HepG2 (cell line): ENCODE measurements around the gene TDRD10. TPM values are rescaled to one million over a fixed set of nuclear protein-coding genes. Genes with fewer than 3 reads are reported as not detected.

Experiments
- BCL6 ChIP-seq: IDR thresholded peaks from 2 replicates; pipeline ENCODE4 v1.6.1; 2016; ENCODE audit warnings: missing genetic modification reagents, missing compliant biosample characterization
- CBFB ChIP-seq: sonication (generic); formaldehyde crosslinking; IDR thresholded peaks from 2 replicates; pipeline ENCODE4 v1.4.0; 2020; ENCODE audit warnings: missing genetic modification reagents
- CBX2 ChIP-seq, 2 experiments: fragments of 200-600 bp in 1 of 2; sonication (generic); formaldehyde crosslinking in 1 of 2; IDR thresholded peaks; 2 replicates each; pipeline versions ENCODE4 v1.7.0 to v1.8.1; 2018 to 2022; ENCODE audit warnings: low read depth in 2 of 2, low read length in 1 of 2, mild to moderate bottlenecking in 1 of 2, missing genetic modification reagents in 1 of 2
- CCAR2 ChIP-seq: fragments of 200-400 bp; formaldehyde crosslinking; optimal IDR thresholded peaks from 2 replicates; pipeline ENCODE3; 2018; ENCODE audit warnings: low read depth, mild to moderate bottlenecking, low read length, moderate library complexity
- HNF4G ChIP-seq, 2 experiments: sonication (generic) in 1 of 2; formaldehyde crosslinking in 1 of 2; IDR thresholded peaks; 2 replicates each; pipeline versions ENCODE4 v1.4.0 to v1.6.1; 2011 to 2020; ENCODE audit warnings: borderline replicate concordance in 2 of 2, low read depth in 2 of 2, mild to moderate bottlenecking in 2 of 2, low read length in 1 of 2, missing genetic modification reagents in 1 of 2, moderate library complexity in 1 of 2
- HOMEZ ChIP-seq: IDR thresholded peaks from 2 replicates; pipeline ENCODE4 v1.6.1; 2016; ENCODE audit warnings: low read depth
- MLX ChIP-seq: IDR thresholded peaks from 2 replicates; pipeline ENCODE4 v1.6.1; 2016
- NFIB ChIP-seq: sonication (generic); formaldehyde crosslinking; IDR thresholded peaks from 2 replicates; pipeline ENCODE4 v1.9.0; 2021; ENCODE audit warnings: missing genetic modification reagents, mild to moderate bottlenecking, borderline replicate concordance
- THAP8 ChIP-seq: sonication (generic); formaldehyde crosslinking; IDR thresholded peaks from 2 replicates; pipeline ENCODE4 v1.5.1; 2020; ENCODE audit warnings: missing genetic modification reagents, mild to moderate bottlenecking, borderline replicate concordance
- XBP1 ChIP-seq: sonication (generic); formaldehyde crosslinking; IDR thresholded peaks from 2 replicates; pipeline ENCODE4 v1.5.0; 2020; ENCODE audit warnings: missing genetic modification reagents
- YEATS2 ChIP-seq: sonication (generic); formaldehyde crosslinking; IDR thresholded peaks from 2 replicates; pipeline ENCODE4 v1.4.0; 2020; ENCODE audit warnings: missing genetic modification reagents, borderline replicate concordance
- ZBTB37 ChIP-seq: sonication (generic); formaldehyde crosslinking; IDR thresholded peaks from 2 replicates; pipeline ENCODE4 v1.4.0; 2020; ENCODE audit warnings: mild to moderate bottlenecking, missing genetic modification reagents
- ZBTB4 ChIP-seq: sonication (generic); formaldehyde crosslinking; IDR thresholded peaks from 2 replicates; pipeline ENCODE4 v1.4.0; 2020; ENCODE audit warnings: missing genetic modification reagents, mild to moderate bottlenecking, borderline replicate concordance
- ZNF234 ChIP-seq: sonication (generic); formaldehyde crosslinking; conservative IDR thresholded peaks from 2 replicates; pipeline ENCODE4 v1.5.1; 2020; ENCODE audit warnings: mild to moderate bottlenecking, missing genetic modification reagents
- ZNF33A ChIP-seq: sonication (generic); formaldehyde crosslinking; IDR thresholded peaks from 2 replicates; pipeline ENCODE4 v1.5.1; 2020; ENCODE audit warnings: missing genetic modification reagents, mild to moderate bottlenecking, moderate library complexity, borderline replicate concordance
- ZNF550 ChIP-seq: sonication (generic); formaldehyde crosslinking; IDR thresholded peaks from 2 replicates; pipeline ENCODE4 v1.4.0; 2020; ENCODE audit warnings: mild to moderate bottlenecking, missing genetic modification reagents, borderline replicate concordance
- ZNF569 ChIP-seq: sonication (generic); formaldehyde crosslinking; IDR thresholded peaks from 2 replicates; pipeline ENCODE4 v1.5.0; 2020; ENCODE audit warnings: mild to moderate bottlenecking, missing genetic modification reagents, moderate library complexity, borderline replicate concordance
- ZNF737 ChIP-seq: sonication (generic); formaldehyde crosslinking; IDR thresholded peaks from 2 replicates; pipeline ENCODE4 v1.5.0; 2020; ENCODE audit warnings: missing genetic modification reagents, mild to moderate bottlenecking, borderline replicate concordance
- polyA plus RNA-seq, 8 experiments: library from polyadenylated mRNA; depleted of rRNA in 3 of 8; stranded (reverse) in 7 of 8; unstranded in 1 of 8; fragments of >200 nt; fragmentation: Illumina TruSeq in 4 of 8; extraction: Trizol in 4 of 8; gene quantifications; 2 replicates each; pipeline versions ENCODE4 v1.2.1 to v1.2.3, GENCODE V29; 2011 to 2016; ENCODE audit warnings: low read depth in 4 of 8, missing spikeins in 1 of 8, mixed read lengths in 1 of 8; ENCODE audit not compliant: insufficient read depth in 1 of 8
- total RNA-seq, 5 experiments: library from RNA; depleted of rRNA; stranded (reverse); fragments of >200 nt; fragmentation: Illumina TruSeq; extraction: Trizol; gene quantifications; 2 replicates each; pipeline ENCODE4 v1.2.3, GENCODE V29; 2016; ENCODE audit warnings: low read depth in 1 of 5

The TDRD10 gene
- total and polyA plus RNA-seq, 2 of the 13 experiments (the other 11 are each of a cell fraction or from before 2014, with no cell fraction given), result not detected

GRCh38 chr1:154558720-154559465 is 56.9 kb downstream of the TDRD10 start (continued):
- TF ChIP-seq ZNF234 (CRISPR knock-in tag), result peak; percentile 93
- no peak for TF ChIP-seq CBX2 (IDR thresholded peaks at IDR 0.05; ENCODE audit: low read depth, low read length)
- no peak for TF ChIP-seq CBX2 (CRISPR knock-in tag; IDR thresholded peaks at IDR 0.05; ENCODE audit: low read depth)
- TF ChIP-seq ZBTB4, result peak; percentile 99; the same call in 1 of the 2 replicates
- peak; percentile 91 for TF ChIP-seq YEATS2 (CRISPR knock-in tag)
- TF ChIP-seq ZNF569 (CRISPR knock-in tag), result peak; percentile 92; the same call in 1 of the 2 replicates
- no peak for TF ChIP-seq XBP1 (CRISPR knock-in tag)
- peak; percentile 39; the same call in 1 of the 2 replicates for TF ChIP-seq BCL6 (CRISPR knock-in tag)
- peak; percentile 95; the same call in 1 of the 2 replicates for TF ChIP-seq ZNF737 (CRISPR knock-in tag)
- peak; percentile 93 for TF ChIP-seq MLX (CRISPR knock-in tag)
- TF ChIP-seq THAP8 (CRISPR knock-in tag), result peak; percentile 100
- TF ChIP-seq ZBTB37 (CRISPR knock-in tag), result no peak
- TF ChIP-seq ZNF550, result peak; percentile 97
- no peak for TF ChIP-seq HNF4G (IDR thresholded peaks at IDR 0.05; ENCODE audit: borderline replicate concordance, low read depth, low read length)
- TF ChIP-seq HNF4G (CRISPR knock-in tag; IDR thresholded peaks at IDR 0.05; ENCODE audit: borderline replicate concordance, low read depth), result peak; percentile 54; the same call in 1 of the 2 replicates
- no peak for TF ChIP-seq CCAR2
- TF ChIP-seq HOMEZ (CRISPR knock-in tag), result 0 out of 2 replicates have a peak, but pooled peaks have one; percentile 46
- peak; percentile 70; the same call in 1 of the 2 replicates for TF ChIP-seq CBFB (CRISPR knock-in tag)
- peak; percentile 69; the same call in 1 of the 2 replicates for TF ChIP-seq ZNF33A (CRISPR knock-in tag)
- 0 out of 2 replicates have a peak, but pooled peaks have one; percentile 56 for TF ChIP-seq NFIB
